CD1c-positive myeloid dendritic cell (primary cell): ENCODE results near the gene ASB5.
"Not testable (repeated sequence)": the region's sequence is repeated elsewhere in the genome, so short reads cannot be mapped to it uniquely, and the experiment has no call there.

ENCODE experiments used
- DNase-seq: peaks from one replicate; pipeline ENCODE4 v3.0.0-alpha.2; 2016; ENCODE audit errors: extremely low spot score

Gene ASB5

DNA sequence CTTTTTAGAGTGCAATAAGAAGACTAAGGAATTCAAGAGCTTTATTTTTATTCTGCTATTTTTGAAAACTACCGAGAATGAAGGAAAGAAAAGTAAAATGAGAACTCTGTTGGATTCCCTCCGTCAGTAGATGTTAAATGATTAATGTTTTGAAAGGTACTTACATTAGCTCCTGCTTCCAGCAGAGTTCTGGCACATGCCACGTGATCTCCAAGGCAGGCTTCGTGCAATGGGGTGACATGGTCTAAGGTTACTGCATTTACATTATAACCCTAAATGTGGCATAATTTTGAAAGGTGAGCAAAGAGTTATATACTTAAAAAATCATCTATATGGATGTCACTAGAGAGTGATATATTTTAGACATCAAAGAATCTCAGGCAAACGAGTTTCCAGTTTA lies 46.9 kb downstream of the ASB5 start:
- no peak for DNase-seq

DNA sequence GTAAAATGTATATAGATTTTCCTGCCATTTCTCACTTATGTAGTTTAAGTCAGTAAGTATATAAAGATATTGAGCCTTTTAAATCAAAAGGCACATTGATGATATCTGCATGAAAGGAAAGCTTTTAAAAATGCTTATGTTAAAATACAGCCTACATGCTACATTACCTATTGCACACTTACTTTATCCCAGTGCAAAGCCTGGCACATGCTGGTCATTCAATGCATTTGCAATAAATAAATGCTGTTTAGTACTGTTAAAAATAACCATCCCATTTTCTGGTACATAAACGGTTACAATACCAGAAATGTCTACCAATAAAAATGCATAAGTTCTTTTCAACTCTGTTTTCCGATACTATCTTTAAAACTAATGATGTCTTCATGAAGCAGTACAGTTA lies 51.5 kb downstream of the ASB5 start:
- no peak for DNase-seq

DNA sequence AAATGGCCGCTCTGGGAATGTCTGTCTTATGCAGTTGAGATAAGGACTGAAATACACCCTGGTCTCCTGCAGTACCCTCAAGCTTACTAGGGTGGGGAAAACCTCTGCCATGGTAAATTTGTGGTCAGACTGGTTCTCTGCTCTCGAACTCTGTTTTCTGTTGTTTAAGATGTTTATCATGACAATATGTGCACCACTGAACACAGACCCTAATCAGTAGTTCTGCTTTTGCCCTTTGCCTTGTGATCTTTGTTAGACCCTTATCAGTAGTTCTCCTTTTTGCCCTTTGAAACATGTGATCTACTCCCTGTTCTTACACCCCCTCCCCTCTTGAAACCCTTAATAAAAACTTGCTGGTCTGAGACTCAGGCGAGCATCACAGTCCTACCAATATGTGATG lies 56.7 kb downstream of the ASB5 start:
- not testable (repeated sequence) for DNase-seq

DNA sequence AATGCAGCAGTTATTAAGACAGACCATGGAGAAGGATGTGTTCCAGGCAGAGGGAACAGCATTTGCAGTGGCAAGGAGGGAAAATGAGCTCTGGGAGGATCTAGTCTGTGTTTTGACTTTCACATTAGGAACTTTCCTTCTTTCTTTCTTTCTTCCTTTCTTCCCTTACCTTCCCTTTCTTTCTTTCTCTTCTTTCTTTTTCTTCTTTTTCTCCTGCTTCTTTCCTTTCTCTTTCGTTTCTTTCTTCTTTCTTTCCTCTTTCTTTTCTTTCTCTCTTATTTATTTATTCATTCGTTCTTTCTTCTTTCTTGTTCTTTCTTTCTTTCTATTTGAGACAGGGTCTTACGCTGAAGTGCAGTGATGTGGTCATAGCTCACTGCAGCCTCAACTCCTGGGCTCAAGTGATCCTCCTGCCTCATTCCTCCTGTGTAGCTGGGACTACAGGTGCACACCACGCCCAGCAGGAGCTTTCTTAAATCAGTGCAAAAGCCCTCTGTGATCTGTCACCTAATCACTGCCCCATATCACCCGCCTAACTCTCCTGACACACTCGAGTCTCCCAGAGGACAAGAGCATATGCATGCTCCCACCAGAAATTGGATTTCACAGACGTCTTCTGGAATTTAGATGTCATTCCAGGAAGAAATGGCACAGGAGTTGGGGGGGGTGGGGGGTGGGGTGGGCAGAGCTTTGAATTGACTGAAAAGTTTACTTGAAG lies 58.3 kb downstream of the ASB5 start:
- no peak for DNase-seq

DNA sequence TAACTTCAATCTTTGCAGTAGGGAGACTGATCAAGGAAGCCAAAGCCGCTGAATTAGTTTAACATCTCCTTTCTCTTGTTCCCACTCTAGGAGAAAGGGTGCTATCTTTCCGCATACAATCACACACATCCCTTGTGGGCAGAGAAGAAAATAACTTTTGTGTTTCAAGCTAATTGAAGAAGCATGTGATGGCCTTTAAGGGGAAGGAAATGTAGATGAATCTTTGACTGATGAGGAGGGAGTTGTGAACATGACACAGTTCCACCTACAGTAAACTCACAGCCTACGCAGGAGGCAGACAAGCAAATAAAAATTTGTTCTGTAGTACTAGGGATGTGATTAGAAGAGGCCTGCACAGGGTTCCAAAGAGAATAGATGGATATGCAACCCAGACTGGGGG lies 58.9 kb downstream of the ASB5 start:
- DNase-seq = no peak

DNA sequence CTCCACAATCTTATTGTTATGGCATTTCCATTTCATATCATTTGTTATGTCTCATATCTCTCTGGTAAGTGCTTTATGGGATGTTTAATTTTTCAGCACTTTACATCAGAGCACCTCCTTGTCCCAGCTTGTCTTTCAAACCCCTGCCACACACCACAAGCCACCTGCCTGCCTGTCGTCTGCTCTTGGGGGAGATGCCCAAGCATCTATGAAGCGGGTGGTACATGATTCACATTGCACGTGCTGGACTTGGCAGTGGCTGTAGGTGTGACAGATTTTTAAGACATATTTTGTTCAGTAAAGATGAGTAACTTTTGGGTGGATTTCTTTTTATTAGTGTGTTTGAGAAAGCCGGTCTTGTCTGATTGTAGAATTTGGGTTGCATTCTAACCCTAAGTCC lies 59.5 kb downstream of the ASB5 start:
- DNase-seq = no peak

DNA sequence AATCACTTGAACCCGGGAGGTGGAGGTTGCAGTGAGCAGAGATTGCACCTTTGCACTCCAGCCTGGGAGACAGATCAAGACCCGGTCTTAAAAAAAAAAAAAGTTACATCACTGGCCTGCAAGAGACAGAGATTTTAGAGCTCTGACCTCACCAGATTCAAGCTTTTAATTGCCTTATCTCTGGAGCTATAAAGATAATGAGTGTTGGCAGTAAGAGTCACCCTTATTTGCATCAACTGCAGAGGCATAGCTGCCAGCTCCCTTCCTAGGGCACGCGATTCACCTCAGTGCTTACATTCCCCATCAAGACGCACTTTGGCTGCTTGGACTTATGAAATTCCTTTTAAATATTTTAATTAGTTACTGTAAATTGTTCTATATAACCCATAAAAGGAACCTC lies 61.2 kb downstream of the ASB5 start:
- DNase-seq = no peak

DNA sequence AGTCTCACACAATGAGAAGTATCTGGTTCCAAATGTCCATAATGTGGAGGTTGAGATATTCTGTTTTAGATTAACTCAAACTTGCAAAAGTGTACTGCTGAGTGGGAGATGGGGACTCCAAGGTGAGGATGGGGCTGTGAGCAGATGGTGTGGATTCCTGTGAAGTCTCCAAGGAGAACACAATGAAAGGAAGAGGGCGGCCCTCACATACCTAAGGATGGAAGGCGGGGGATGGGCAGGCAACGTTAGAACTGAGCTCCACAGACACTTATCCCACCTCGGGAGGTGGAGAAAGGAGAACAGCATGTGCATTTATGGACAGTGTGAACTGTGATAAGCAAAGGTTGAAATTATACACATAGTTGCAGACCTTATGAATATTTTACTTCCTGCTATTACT lies 63.7 kb downstream of the ASB5 start:
- no peak for DNase-seq

DNA sequence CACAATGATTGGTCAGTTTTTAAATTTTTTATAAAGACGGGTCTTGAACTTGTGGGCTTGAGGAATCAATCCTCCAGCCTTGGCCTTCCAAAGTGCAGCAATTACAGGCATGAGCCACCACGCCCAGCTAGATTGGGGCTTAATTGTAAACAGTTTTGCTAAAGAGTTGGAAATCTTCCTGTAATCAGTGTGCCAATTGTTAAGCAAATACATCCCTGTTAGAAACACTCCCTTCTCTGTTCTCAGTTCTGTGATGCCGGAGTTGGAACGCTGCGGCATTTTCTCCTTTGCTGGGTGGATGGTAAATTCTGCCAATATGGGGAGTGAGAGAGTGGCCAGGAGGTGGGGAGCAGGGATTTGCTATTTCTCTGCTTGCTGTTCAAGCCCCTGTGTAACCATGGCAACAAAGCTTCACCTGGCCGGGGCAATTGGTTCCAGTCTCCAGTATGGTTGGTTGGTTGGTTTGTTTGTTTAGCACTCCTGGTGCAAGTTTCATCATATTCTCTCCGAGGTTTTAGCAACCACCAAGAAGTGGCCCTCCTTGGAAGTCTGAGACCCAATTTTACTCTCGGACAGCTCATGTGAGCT lies 70.6 kb downstream of the ASB5 start:
- no peak for DNase-seq

DNA sequence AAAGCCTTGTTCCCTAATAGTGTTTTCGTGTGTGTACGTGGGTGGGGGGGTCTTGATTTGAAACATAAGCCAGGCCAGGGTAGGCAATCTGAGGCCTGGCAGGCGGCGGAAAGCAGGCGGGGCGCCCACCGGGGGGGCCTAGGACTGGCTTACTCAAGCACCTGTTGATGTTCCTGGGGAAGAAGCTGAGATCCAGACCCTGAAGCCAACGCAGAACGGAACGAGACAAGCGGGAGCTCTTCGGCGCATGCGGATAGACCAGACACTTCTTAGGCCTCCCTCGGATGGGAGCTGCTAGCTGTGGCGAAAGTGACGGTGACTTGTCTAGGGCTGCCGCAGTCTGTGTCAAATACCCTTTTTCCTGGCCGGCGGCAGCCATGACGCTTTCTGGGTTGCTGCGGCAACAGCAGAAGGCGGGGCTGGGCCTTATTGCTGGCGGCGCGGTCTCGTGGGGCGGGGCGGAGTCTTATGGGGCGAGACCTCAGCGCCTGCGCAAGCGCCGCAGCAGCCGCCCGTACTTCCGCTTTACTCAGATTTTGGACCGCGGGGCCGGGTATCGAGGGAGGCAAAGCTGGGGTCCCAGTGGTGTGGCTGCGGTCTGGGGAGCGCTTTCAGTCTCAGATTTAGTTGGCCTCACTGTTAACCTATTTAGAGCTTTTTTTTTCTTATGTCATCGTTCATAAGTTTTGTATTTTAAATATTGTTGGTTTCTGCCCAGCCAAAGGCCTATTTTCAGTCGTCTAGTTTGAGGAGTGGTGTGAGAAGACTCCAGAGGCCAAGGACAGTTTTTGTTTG lies 73.6 kb downstream of the ASB5 start, which contains the start of gene SPATA4:
TSS of gene SPATA4 (minus strand) at position 402 of the 795 bp plus-strand sequence. CDS start at position 379, 23 bp downstream.
- DNase-seq = peak; percentile 96

DNA sequence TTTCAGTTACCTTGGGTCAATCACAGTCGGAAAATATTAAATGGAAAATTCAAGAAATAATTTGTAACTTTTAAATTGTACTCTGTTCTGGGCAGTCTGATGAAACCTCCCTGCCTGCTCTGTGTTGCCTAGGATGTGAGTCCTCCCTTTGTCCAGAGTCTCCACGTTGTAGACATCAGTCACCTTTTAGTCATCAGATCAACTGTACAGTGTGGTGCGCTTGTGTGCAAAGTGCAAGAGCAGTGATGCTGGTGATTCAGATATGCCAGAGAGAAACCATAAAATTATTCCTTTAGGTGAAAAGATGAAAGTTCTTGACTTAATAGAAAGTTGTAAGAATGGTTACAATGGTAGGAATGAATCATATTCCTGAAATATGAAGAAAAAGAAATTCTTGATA lies 75.1 kb downstream of the ASB5 start:
- no peak for DNase-seq

DNA sequence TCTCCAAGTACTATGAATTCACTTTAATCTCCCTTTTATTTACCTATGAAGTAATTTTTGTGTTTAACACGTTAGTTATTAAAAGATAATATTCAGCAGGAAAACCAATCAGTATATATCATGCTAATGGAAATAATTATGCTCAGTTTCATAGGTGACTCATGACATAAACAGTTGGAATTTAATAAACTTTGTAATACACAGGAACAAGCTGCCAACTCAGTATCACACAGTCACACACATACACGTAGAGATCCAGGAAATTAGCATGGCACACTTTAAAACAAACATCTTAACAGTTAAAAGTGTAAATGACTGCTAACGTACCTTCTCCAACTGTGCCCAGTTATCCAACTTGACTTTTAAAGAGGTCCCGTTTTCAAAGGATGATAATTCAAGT lies 75.9 kb downstream of the ASB5 start:
- DNase-seq = no peak

DNA sequence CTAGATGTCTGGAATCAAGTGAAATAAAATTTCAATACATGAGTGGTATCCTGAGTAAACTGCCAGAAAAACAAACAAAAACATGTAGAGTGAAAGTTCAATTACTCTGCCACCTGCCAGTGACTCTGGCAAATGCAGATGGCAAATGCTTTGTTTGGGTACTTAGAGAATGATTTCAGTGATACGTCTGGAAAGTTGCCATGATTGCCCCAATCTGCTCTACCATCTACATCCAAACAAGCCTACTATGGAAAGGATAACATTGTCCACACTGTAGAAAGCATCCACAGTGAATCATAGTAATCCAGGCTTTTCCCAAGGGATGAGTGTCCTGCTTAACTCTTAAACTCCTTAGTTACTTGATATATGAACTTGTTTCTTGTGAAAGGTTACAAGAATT lies 77.0 kb downstream of the ASB5 start:
- no peak for DNase-seq

DNA sequence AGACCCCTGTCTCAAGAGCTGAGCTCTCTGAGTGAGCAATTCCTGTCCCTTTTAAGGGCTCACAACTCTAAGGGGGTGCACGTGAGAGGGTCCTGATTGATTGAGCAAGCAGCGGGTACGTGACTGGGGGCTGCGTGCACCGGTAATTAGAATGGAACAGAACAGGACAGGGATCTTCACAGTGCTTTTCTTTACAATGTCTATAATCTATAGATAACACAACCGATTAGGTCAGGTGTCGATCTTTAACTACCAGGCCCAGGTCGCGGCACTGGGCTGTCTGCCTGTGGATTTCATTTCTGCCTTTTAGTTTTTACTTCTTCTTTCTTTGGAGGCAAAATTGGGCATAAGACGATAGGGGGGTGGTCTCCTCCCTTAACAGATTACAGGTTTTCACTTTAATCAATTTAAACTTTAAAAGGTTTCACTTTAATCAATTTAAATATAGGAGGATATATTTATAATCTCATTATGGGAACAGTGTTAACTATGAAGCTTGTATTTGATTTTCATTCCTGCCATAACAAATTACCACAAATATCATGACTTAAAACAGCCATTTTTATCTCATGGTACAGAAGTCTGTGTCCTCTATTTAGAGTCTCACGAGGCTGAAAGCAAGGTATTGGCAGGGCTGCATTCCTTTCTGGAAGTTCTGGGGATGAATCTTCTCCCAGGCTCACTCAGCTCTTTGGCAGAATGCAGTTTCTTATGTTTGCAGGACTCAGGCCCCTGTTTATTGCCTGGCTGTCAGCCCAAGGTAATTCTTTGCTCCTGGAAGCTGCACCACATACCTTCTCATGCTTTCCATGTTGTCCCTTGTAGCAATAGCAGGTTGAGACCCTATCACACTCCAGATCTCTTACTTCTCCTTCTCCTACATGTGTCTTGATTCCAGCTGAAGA lies 78.9 kb downstream of the ASB5 start:
- DNase-seq = no peak

DNA sequence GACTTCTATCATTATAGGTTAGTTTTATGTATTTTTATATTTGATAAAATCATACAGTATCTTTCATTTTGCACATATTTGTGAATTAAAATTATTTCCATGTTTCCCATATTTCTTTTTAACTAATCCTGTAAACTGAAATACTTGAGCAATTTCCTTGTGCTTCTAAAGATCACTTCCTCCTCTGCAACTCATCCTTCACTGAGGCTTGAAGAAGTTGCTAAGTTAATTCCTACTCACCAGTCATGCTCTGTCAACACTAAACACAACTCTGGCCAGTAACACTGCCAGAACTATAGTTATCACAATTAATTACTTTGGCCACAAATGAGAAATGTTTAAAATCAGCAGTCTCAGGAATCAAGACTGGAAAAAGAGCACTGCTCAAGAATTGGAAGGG lies 80.4 kb downstream of the ASB5 start:
- peak; percentile 9 for DNase-seq

DNA sequence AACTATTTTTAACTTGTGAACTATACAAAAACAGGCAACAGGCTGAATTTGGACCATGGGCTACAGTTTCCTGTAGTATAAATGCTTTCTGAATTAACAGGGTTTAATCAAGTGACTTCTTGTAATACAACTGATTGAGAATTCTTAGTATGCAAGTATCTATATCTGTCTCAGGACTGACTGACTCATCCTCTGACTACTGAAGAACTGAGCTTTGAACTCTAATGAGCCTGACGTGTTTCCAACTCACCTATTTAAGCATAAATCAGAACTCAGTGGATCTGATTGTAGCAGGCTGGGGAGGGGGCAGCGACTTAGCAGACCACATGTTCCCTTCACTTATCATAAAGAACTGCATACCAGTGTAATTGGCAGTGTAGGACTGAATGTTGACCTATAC lies 81.4 kb downstream of the ASB5 start:
- no peak for DNase-seq

DNA sequence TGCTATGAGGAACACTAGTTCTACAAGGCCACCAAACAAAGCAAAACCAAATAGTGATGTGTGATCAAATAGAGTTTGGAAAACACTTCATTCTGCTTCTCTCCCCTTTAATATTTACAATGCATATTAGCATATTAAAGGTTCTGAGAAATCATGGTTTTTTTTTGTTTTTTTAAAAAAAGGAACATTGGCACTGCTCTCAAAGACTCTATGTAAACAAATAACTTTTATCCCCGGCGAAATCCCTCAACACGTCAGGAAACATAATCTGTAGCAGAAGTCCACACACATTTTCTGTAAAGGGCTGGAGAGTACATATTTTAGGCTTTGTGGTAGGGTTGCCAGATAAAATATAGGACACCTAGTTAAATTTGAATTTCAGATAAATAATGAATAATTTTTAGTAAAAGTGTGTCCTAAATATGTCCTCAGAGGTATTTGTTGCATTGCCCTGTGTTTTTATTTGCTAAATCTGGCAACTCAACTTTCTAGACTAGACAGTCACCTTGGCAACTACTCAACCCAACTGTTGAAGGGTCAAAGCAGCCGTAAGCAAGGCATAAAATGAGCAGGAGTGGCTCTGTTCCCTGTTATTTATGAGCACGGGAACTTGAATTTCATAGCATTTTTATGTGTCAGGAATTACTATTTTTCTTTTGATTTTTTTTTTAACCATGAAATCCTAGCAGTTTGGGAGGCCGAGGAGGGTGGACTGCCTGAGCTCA lies 82.2 kb downstream of the ASB5 start:
- no peak for DNase-seq

DNA sequence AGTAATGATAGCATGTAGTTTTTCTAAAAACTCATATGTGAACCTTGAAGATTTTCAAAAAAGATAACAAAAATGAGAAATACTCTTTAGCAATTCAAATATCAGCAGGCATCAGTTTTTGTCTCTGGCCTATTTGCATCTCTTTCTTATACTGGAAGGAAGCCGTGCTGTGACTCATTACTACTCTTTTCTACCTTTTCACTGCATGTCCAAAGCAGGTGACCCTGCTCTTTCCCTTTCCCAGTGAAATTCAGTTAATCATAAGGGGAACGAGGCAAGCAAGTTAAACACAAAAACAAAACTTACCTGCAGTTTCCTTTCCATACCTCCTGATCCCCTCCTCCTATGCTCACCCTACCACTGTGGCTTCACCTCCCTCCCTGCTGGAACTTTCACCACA lies 83.0 kb downstream of the ASB5 start:
- DNase-seq = no peak

DNA sequence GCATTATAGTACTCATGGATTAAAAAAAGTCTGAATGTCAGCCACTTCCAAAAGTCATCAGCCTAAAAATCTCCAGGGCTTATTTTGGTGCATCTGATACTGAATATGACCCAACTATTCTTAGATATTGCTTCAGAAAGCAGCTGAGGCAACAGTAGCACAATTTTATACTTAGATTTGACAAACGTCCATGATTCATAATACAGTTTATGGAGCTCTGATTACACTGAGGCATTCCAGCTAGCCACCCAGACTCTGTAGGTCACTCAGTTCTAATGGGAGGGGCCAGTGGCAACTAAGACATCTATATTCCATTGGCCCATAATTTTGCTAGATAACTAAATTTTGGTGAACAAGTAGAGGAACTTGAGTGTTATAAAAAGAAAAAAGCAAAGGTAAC lies 84.0 kb downstream of the ASB5 start:
- DNase-seq = no peak
